Motor neuron (in vitro differentiated cells): Measurements from ENCODE around the gene BCAN. TPM values are rescaled to one million over a fixed set of nuclear protein-coding genes. Genes with fewer than 3 reads are reported as not detected.
"Not testable (repeated sequence)": the region's sequence is repeated elsewhere in the genome, so short reads cannot be mapped to it uniquely, and the experiment has no call there.

Source experiments
- ATAC-seq, 8 experiments: fragments of 200-7000 bp; cut with Tn5 transposase; replicated peaks in 6 of 8; 2 replicates each; pipeline ENCODE4 v1.8.0; 2021; ENCODE audit warnings: mild to moderate bottlenecking in 8 of 8, moderate library complexity in 8 of 8
- H3K27ac ChIP-seq, 2 donors: fragments of 250-450 bp; sonication (Bioruptor Pico); 2 replicates each; pipeline ENCODE4 v1.9.0; 2021; ENCODE audit warnings: antibody characterized with exemption in 2 of 2, mild to moderate bottlenecking in 2 of 2, moderate library complexity in 1 of 2
- H3K4me1 ChIP-seq, 2 donors: fragments of 250-450 bp; sonication (Bioruptor Pico); replicated peaks in 1 of 2; 2 replicates each; pipeline ENCODE4 v1.6.1; 2021; ENCODE audit warnings: antibody characterized with exemption in 2 of 2, mild to moderate bottlenecking in 2 of 2, moderate library complexity in 1 of 2
- H3K4me3 ChIP-seq, 5 donors: fragments of 250-450 bp; sonication (Bioruptor Pico); 2 replicates each; pipeline ENCODE4 v1.9.0; 2021; ENCODE audit warnings: antibody characterized with exemption in 5 of 5, mild to moderate bottlenecking in 5 of 5, moderate library complexity in 4 of 5
- WGBS, 10 experiments: fragments of 450-650 bp; shearing (Covaris generic); methylation state at CpG; one replicate each; pipeline ENCODE4 v1.0.0; 2022; 5-methylcytosine and 5-hydroxymethylcytosine counted together
- in situ Hi-C, 9 experiments: fragments of 400-800 bp; cut with MboI; loops; one replicate each; pipeline ENCODE4 v1.15.0; 2021; ENCODE audit warnings: low sequenced_read_pairs in 9 of 9, low pct_unique_long_range_greater_than_20kb in 2 of 9; ENCODE audit not compliant: unreplicated experiment in 9 of 9
- total RNA-seq, 8 experiments: library from RNA; unstranded; fragments of 300-600 nt; gene quantifications; 2 replicates each; pipeline versions ENCODE4 v1.2.3 to v1.2.4, GENCODE V29; 2022

Gene BCAN
- total RNA-seq, 8 experiments from 2014 or later = 0.66 to 25.1 (median 1.7) TPM

GRCh38 chr1:156619582-156619955, 22.3 kb upstream of the BCAN start:
- Histone ChIP-seq H3K27ac (no peak overlapping the region), H3K4me1 (peaks cover 11 to 23% of the 10 kb centered on the region in 2 donors), H3K4me3 (no peak overlapping the region)
- no peak for ATAC-seq
- in situ Hi-C loops = loop anchor here in 3 of 9 experiments (25.0 kb wide), 2 partner anchors 182 to 232 kb away; no protein-coding TSS in a partner anchor
- WGBS, 10 experiments = 0 to 30% (median 17%) methylated on average over 1 to 3 of the region's 6 CpGs; no CpG with 5 or more reads in 3 of the 10 experiments

GRCh38 chr1:156622581-156623297, 19.2 kb upstream of the BCAN start:
- 34 to 83% (median 69%) methylated on average over 1 to 6 of the region's 6 CpGs; no CpG with 5 or more reads in 1 of the 10 experiments for WGBS, 10 experiments
- no peak for ATAC-seq
- H3K27ac ChIP-seq = no peak overlapping the region
- in situ Hi-C loops = loop anchor here in 3 of 9 experiments (25.0 kb wide), 2 partner anchors 185 to 235 kb away; no protein-coding TSS in a partner anchor
- peaks cover 0 to 18% of the 10 kb centered on the region in 2 donors for H3K4me1 ChIP-seq
- no peak overlapping the region for H3K4me3 ChIP-seq

- in situ Hi-C loops = loop anchor here in 3 of 9 experiments (25.0 kb wide), 2 partner anchors 187 to 237 kb away; no protein-coding TSS in a partner anchor
- peaks cover 0 to 18% of the 10 kb centered on the region in 2 donors for H3K4me1 ChIP-seq
- no peak overlapping the region for H3K27ac ChIP-seq
- peak overlapping the region; percentile 23 to 42 (median 31) for H3K4me3 ChIP-seq
- 0 to 7% (median 2%) methylated on average over 1 to 29 of the region's 87 CpGs; no CpG with 5 or more reads in 6 of the 10 experiments for WGBS, 10 experiments
- peak; percentile 68 to 89 (median 86) for ATAC-seq
Observed at GRCh38 chr1:156623946-156624813, 17.7 kb upstream of the BCAN start.

GRCh38 chr1:156624814-156625435, 17.0 kb upstream of the BCAN start:
- Histone ChIP-seq H3K4me1 (peaks cover 0 to 14% of the 10 kb centered on the region in 2 donors), H3K27ac (no peak overlapping the region), H3K4me3 (peak overlapping the region; percentile 23 to 42 (median 31))
- ATAC-seq = peak in 6 of 8 experiments; percentile 1 to 20 (median 14)
- in situ Hi-C loops = loop anchor here in 3 of 9 experiments (25.0 kb wide), 2 partner anchors 188 to 238 kb away; no protein-coding TSS in a partner anchor
- 0 to 24% (median 2%) methylated on average over 4 to 33 of the region's 55 CpGs; no CpG with 5 or more reads in 5 of the 10 experiments for WGBS, 10 experiments

- in situ Hi-C loops = no loop called here
- 0 to 8% (median 1%) methylated on average over 1 to 14 of the region's 45 CpGs; no CpG with 5 or more reads in 4 of the 10 experiments for WGBS, 10 experiments
- Histone ChIP-seq H3K27ac (no peak overlapping the region), H3K4me1 (peaks cover 0 to 14% of the 10 kb centered on the region in 2 donors), H3K4me3 (peak overlapping the region; percentile 9 to 42 (median 31))
- peak; percentile 17 to 63 (median 58) for ATAC-seq
Observed at GRCh38 chr1:156625436-156626078, 16.4 kb upstream of the BCAN start.

GRCh38 chr1:156626079-156626438, 15.9 kb upstream of the BCAN start:
- no peak for ATAC-seq
- Histone ChIP-seq H3K27ac (no peak overlapping the region), H3K4me1 (peaks cover 0 to 14% of the 10 kb centered on the region in 2 donors), H3K4me3 (peak overlapping the region in 2 of 5 donors; percentile 34 to 42)
- WGBS, 10 experiments = 0 to 100% (median 50%) methylated on average over 2 to 4 of the region's 4 CpGs; no CpG with 5 or more reads in 1 of the 10 experiments
- in situ Hi-C loops = no loop called here

GRCh38 chr1:156627313-156627880, 14.5 kb upstream of the BCAN start:
- WGBS, 10 experiments = 50 to 100% (median 91%) methylated on average over 2 of the region's 2 CpGs; no CpG with 5 or more reads in 3 of the 10 experiments
- no peak overlapping the region for H3K4me3 ChIP-seq
- no peak overlapping the region for H3K27ac ChIP-seq
- in situ Hi-C loops = no loop called here
- ATAC-seq = peak in 3 of 8 experiments; percentile 12 to 50 (median 27)
- peaks cover 0 to 14% of the 10 kb centered on the region in 2 donors for H3K4me1 ChIP-seq

GRCh38 chr1:156629823-156630449, 12.0 kb upstream of the BCAN start:
- WGBS, 10 experiments = 41 to 100% (median 78%) methylated on average over 1 to 8 of the region's 8 CpGs; no CpG with 5 or more reads in 1 of the 10 experiments
- Histone ChIP-seq H3K4me3 (no peak overlapping the region), H3K27ac (no peak overlapping the region), H3K4me1 (peaks cover 0 to 8% of the 10 kb centered on the region in 2 donors)
- no peak for ATAC-seq
- in situ Hi-C loops = no loop called here

- in situ Hi-C loops, H3K4me3 ChIP-seq, H3K4me1 ChIP-seq, H3K27ac ChIP-seq, ATAC-seq: not testable (repeated sequence)
- WGBS, 10 experiments = 15 to 67% (median 52%) methylated on average over 2 to 9 of the region's 9 CpGs
Observed at GRCh38 chr1:156631152-156631551, 10.8 kb upstream of the BCAN start.

- WGBS, 10 experiments = 13 to 80% (median 48%) methylated on average over 1 to 3 of the region's 3 CpGs; no CpG with 5 or more reads in 2 of the 10 experiments
- in situ Hi-C loops = no loop called here
- Histone ChIP-seq H3K4me1 (no peaks in the 10 kb centered on the region), H3K4me3 (no peak overlapping the region), H3K27ac (no peak overlapping the region)
- ATAC-seq = no peak
Observed at GRCh38 chr1:156632355-156632754, 9.6 kb upstream of the BCAN start.

- in situ Hi-C loops = no loop called here
- Histone ChIP-seq H3K4me1 (peaks cover 20% of the 10 kb centered on the region in 2 donors), H3K27ac (no peak overlapping the region), H3K4me3 (no peak overlapping the region)
- WGBS, 10 experiments = 0 to 80% (median 43%) methylated on average over 1 to 5 of the region's 8 CpGs; no CpG with 5 or more reads in 4 of the 10 experiments
- ATAC-seq = peak in 2 of 8 experiments; percentile 22 to 39
Observed at GRCh38 chr1:156638189-156638985, 3.5 kb upstream of the BCAN start.
